Stimulated activated CD4-positive, alpha-beta T cell treated with anti-CD3 and anti-CD28 coated beads, Interleukin-4, amount 100 ng/mL, for 4 hours (primary cell): ENCODE data around the gene ADARB2.

Source experiments
- DNase-seq, 2 experiments: peaks; one replicate each; pipeline ENCODE4 v3.0.0-alpha.2; 2020

ADARB2 gene

DNA sequence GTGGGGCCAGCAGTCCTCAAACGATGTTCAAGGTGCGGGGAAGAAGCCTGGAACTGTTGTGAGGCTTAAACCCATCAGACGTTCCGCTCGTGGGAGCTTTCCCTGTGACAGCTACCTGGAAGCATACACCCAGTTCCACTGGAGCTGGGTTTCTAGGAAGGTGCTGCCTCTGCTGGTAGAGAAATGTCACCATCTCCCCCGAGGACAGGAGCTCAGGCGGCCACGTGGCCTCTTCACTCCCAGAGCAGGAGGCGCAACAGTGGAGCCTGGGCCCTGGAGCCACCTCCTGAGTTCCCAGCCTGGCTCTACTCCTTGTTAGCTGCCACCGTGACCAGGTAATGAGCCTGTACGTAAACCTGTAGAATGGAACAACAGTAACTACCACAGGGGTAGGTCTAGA lies 156.1 kb downstream of the ADARB2 start:
- no peak for DNase-seq

DNA sequence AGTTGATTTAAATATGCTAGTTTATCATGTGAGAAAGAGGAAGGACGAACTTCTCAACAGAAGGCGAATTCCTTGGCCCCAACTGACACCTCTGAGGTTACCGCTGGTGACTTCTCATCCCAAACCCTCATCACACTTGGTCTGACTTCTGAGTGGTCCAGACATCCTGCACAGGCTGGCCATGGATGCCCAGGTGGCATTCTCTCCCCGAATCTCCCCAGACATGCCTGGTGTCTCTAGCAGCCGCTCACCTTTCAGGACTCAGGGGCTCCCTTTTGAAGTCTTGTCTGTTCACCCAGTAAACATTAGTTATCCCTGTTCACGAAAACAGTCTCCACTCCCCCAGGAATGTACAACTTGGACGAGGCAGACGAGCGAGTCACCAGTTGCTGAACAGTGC lies 157.7 kb downstream of the ADARB2 start:
- no peak for DNase-seq

DNA sequence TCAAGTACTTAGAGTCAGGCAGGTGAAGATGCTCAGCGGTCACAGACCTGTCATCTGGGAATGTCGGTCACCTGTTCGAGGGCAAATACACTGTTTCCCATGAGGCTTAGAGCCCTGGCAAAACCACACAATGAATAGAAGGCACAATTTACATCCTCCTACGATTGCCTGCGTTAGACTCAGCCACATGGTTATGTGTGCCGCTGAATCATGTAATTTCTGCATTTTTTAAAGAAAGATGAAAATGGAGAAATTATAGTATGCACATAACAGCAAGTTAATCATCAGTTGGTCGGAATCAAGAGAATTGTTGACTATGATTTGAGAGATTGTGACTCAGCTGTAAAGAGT lies 158.2 kb downstream of the ADARB2 start:
- DNase-seq = no peak

DNA sequence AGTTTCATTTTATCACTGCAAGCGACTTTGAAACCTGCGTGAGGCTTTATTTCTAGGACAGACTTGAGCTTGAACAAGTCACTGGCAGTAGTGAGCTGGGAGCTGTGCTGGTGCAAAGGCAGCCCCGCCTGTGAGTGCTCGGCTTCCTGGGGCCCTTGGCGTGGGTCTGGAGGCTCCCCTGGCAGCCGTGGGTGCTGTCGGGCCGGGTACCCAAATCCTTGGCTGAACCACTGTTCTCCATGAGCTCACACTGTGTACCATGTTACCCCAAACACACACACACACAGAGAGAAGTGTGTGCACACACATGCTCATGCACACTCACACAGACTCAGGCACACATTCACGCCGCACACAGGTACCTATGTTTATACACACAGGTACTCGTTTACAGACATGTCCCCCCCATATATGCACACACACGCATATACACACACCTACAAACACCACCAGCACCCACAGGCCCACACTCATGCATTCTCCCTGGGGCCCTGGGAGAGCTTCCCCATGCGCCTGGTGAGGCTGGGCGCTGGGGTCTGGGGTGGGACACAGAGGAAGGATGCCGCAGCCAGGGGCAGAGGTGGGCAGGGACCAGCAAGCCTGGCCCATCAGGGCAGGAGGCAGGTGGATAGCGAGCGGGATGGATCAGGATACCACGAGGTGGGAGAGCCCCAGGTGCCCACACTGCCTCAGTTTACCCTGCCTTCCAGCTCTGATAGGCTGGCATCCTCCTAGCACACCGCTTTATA lies 158.8 kb downstream of the ADARB2 start:
- DNase-seq = no peak

DNA sequence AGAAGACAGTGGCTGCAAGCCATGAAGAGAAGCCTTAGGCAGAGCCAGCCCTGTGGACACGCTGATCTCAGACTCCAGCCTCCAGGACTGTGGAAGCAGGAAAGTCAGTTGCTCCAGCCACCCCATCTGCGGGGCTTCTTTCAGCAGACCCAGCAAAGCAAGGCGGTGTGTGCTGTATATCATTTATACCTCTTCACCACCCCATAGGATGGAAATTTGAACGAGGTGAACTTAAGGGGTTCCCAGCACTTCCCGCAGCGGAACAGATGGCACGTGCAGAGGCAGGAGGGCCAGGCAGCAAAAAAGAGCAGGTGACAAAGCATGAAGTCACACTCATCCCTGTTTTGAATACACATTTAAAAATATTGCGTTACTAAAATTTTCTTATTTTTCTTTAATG lies 159.4 kb downstream of the ADARB2 start:
- no peak for DNase-seq

DNA sequence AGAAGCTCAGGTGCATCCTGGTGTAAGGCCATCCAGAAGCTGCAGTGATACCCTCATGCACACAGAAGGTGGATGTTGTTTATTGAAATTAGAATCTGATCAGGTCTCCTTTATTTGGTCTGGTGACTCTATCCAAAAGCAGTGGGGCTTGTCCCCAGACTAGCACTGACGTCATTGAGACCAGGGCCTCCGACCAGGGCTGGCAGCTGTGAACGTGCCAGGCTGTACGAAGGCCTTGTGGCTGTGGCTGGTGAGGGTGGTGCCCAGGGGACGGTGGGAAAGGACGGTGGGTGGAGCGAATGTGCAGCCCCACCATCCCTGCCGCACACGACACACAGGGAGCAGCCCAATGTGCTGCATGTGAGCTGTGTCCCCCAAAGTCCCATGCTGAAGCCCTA lies 160.0 kb downstream of the ADARB2 start:
- DNase-seq = no peak

DNA sequence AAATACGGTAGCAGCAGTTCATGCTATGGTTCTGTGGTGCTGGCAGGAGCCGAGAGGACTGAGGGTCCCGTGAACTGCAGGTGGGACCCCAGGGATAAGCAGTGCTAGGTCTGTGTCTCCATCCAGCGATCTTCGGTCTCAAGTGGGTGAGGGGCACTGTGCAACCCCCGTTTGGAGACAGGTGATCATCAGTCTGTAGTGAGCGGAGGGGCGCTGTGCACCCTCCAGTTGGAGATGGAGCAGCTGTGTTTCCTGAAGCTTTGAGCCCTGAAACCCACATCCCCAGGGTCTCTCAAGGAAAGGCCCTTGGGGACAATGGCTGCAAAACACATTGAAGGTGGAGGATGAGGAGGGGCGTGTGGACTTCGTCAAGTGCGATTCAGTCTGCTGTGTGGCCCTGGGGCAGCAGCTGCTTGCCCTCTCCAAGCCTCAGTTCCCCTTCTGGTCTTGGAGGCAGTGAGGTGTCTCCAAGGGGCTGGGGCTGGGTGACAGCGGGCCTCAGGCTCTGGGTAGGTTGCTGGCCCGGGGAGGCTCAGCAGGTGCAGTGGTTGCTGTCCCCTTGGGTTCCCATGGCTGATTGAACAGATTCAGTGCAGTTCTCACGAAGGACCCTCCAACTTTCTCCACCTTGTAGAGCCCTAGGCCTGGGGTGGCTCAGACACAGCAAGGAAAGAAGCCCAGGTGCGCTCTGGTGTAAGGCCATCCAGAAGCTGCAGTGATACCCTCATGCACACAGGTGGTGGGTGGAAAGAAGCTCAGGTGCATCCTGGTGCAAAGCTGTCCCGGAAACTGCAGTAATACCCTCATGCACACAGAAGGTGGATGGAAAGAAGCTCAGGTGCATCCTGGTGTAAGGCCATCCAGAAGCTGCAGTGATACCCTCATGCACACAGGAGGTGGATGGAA lies 160.6 kb downstream of the ADARB2 start:
- DNase-seq = no peak

DNA sequence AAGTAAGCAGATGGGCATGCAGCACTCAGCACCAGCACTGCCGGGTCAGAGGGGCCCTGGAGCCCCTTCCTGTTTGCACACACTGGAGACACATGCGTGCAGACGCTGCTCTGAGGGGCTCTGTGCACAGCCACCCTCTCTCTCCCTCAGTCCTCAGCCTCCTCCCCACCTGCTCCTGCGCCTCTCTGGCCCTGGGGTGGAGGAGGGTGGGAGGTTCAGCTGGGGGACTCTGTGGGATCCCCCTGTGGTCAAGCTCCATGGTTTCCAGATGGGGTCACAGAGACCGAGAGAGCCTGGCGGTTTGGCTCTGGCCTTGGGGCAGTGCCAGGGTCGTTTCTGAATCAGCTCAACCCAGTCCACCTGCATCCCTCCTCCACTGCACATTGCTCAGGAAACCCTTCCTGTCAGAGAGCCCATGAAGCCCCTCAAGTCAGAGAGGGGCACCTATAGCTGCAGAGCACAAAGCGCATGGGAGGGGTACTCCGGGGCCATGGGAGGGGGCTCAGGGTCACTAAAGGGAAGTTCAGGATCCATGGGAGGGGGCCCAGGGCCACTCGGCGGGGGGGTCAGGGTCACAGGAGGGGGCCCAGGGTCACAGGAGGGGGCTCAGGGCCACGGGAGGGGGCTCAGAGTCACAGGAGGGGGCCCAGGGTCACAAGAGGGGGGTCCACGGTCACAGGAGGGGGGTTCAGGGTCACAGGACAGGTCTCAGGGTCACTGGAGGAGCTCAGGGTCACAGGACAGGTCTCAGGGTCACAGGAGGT lies 161.7 kb downstream of the ADARB2 start:
- no peak for DNase-seq

DNA sequence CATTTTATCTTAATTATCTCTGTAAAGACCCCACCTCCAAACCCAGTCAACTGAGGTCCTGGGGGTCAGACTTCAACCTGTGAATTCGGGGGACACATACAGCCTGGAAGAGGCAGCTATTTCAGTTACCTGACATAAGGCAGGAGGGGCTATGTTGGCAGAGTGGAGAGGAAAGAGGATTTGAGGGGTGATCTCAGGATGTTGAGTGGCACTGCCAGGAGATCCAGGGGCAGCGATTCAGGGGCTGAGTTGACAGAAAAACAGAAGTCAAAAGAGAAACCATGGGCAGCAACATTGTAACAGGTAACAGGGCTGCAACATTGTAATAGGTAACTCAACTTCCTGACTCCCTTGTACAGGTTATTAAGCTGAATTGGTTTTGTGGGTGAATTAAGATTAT lies 162.6 kb downstream of the ADARB2 start:
- DNase-seq = no peak

DNA sequence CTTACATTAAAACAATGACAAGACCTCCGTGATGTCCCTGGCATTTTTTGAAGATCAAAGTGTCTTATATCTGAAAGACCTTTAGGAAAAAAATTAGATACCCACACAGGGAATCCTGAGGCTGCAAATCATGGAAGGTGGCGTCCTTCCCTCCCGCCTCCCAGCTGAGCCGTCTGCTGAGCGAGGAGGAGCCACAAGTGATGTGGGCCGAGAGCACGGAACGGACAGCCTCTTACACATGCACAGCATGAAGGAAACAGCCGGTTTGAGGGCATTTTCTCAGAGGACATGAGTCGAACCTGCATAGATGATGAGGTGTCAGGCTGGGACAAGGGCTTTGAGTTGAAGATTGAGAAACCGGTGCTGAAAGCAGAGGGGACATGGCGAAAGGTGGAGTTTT lies 163.3 kb downstream of the ADARB2 start:
- DNase-seq = no peak

DNA sequence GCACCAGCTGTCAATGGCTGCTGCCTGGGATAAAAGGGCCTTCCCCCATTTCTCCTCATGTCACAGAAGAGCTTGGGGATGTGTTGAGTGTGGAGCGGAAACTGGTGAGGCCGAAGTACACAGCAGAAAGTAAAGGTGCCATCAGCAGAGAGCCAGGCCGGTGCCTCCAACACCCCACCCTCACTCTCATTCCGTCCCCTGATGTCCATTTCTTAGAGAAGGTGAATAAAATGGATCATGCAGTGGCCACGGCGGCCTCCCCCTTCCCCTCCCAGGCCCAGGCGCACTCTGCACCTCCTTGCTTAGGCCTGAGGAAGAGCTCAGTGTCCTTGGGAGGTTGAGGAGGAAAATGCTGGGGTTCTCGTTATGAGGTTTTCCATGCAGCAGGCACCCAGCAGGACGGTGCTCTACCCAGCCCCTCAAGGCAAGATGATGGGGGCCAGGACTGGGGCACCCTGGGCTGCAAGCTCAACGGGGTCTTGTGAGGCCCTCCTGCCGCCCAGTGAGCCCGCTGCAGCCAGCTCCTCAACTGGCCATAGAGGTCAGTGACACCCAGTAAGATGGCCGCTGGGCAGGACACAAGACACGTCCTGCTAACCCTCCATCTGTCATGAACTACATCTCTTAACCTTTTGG lies 163.9 kb downstream of the ADARB2 start:
- no peak for DNase-seq

DNA sequence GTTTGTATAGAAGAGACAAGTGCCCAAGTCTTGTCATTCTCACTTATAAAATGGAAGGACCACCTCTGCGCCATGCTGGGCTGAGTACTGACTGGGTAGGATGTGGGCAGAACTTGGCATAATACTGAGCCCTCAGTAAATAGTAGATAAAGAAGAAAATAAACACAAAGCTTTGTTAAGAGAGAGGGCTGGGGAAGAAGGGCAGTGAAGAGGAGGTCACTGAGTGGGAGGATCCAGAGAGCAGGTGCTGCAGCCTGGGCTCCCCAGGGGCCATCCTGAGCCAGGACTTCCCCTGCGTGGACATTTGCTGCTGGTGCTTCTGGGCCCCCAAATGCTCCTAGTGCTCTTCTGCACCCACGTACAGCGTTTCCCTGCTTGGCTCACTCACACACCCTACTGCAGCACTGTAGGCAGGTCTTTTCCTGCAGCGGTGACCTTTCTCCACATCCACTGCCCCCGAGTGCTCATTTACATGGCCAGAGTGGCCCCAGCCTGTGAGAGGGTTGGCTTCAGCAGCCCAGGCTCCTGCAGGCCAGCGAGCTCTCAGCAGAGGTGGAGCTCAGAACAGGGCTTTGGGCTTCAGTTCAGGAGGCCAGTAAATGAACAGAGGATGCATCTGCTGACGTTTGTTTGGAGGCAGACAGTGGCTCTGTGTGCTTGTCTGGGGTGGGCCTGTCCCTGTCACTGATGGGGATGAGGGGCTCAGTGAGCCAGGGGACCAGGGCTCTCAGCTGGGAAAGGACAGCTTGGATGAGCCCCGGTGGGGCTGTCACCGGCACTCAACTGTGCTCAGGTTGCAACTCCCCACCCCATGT lies 164.6 kb downstream of the ADARB2 start:
- no peak for DNase-seq

DNA sequence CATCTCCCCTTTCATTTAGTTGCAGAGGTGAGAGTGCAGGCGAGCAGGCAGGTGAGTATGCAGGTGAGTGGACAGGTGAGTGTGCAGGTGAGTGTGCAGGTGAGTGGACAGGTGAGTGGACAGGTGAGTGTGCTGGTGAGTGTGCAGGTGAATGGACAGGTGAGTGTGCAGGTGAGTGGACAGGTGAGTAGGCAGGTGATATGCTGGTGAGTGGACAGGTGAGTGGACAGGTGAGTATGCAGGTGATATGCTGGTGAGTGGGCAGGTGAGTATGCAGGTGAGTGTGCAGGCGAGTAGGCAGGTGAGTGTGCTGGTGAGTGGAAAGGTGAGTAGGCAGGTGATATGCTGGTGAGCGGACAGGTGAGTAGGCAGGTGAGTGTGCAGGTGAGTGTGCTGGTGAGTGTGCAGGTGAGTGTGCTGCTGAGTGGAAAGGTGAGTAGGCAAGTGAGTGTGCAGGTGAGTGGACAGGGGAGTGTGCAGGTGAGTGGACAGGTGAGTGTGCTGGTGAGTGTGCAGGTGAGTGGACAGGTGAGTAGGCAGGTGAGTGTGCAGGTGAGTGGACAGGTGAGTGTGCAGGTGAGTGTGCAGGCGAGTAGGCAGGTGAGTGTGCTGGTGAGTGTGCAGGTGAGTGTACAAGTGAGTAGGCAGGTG lies 165.6 kb downstream of the ADARB2 start:
- no peak for DNase-seq

DNA sequence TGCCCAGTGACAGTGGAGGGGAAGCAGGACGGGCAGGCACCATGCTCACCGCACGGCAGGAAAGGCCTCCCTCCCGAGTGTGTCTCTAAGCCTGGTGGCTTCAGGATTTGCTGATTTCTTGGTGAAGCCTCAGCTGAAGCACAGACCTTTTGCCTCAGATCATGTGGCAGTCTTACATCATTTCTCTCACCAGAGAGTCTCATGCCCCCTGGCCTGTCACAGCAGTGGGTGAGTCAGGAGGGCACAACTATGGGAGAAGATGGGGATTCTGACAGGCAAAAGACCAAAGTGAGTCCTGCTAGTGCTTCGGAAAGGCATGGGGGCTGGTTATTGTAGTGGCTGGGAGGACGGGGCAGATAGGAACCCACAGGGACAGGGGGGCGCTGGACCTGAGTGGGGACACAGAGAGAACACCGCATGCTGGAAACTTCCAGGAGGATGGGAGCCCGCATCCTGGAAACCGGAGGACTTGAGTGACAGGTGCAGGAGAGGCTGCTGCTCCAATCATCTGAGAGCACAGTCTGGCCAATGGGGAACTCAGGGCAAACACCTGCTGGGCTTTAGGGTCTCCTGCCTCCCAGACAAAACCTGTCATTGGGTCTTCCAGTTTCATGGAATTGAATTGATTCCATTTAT lies 166.8 kb downstream of the ADARB2 start:
- DNase-seq = no peak

DNA sequence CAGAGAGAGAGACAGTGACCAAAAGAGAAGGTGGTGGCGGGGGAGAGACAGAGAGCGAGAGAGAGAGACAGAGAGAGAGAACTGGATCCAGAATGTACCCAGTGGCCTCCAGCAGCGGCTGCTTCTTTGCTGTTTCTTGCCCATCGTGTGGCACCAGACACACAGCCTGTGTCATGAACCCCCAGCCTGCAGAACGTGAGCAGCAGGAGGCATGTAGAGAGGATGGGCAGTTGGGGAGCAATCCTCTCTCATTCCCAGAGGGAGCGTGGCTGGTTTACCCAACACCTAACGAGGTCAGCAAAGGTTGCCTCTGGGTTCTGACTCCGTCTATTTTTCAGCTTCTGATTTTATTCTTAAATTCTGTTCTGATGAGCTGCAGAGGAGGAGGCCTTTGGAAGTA lies 168.1 kb downstream of the ADARB2 start:
- no peak for DNase-seq

DNA sequence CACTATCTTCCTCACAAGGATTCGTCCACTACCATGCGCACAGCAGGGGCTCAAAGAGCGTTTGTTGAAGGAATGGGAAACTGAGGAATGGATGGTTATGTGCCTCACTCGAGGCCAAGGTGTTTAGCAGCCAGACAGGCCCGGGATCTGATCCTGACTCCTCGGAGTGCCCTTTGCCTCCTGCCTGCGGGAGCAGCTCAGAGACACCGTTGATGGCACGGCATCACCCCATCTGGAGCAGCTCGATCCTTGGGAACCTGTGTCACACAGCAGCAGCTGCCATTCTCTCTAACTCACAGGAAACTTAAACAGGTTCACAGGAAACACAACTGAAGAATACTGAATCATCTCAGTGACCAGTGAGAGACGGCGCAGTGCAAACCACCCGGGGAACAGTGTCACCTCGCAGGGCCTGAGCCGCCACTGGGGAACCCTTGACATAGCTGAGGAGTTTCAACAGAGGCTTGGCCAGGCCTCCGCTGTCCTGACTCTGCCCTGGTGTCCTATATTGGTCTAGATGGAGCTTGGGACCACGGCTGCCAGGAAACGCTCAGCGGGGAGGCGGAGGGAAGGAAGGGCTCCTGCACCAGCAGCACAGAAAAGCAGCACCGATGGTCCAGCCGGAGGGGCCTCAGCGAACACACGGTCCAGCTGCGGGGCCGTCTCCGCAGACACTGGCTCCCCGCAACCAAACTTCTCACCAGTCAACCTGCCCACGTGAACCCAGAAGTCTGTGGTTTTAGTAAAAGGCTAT lies 169.4 kb downstream of the ADARB2 start:
- DNase-seq = no peak

DNA sequence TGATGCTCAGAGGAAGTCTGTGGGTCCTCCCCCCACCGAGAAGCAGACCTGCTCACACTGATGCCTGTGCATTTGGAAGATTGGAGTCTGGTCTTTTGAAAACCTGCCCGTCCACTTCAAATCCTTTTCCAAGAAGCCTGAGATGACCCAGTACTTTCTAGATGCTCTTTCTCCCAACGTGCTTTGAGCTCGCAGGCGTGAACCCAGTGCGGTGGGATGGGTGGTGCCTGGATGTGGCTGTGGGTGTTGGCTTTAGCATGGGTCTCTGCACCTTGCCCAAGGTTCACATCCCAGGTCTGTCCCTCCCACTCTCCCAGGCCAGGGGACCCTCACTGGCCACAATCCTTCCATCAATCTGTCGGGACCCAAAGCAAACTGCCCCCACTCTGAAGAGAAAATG lies 170.2 kb downstream of the ADARB2 start:
- DNase-seq = no peak

DNA sequence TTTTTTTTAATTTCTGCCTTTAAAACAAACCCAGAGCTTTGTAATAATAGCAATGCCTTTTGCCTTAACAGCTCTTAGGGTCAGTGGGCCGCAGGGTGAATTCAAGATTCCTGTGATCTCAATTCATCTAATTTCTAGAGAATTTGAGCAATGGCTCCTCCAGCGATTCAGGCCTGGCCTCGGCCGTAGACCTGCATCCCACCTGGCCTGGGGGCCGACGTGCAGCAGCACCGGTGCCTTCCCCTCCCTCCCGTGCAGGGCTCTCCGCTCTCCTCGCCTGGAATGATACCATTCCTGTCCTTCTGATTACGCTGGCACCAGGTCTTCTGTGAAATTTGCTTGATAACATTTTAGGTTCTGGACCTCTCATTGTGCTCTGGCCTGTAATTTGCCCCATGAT lies 172.5 kb downstream of the ADARB2 start:
- DNase-seq = no peak

DNA sequence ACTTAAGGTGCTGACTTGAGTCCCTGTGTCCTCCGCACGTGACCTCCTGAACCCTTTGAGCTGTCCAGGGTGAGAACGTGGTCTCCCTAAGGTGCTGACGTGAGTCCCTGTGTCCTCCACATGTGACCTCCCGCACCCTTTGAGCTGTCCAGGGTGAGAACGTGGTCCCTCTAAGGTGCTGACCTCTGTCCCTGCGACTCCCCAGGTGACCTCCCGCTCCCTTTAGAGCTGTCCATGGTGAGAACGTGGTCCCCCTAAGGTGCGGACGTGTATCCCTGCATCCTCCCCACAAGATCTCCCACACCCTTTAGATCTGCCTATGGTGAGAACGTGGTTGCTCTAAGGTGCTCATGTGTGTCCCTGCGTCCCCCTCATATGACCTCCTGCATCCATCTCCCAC lies 174.3 kb downstream of the ADARB2 start:
- no peak for DNase-seq

DNA sequence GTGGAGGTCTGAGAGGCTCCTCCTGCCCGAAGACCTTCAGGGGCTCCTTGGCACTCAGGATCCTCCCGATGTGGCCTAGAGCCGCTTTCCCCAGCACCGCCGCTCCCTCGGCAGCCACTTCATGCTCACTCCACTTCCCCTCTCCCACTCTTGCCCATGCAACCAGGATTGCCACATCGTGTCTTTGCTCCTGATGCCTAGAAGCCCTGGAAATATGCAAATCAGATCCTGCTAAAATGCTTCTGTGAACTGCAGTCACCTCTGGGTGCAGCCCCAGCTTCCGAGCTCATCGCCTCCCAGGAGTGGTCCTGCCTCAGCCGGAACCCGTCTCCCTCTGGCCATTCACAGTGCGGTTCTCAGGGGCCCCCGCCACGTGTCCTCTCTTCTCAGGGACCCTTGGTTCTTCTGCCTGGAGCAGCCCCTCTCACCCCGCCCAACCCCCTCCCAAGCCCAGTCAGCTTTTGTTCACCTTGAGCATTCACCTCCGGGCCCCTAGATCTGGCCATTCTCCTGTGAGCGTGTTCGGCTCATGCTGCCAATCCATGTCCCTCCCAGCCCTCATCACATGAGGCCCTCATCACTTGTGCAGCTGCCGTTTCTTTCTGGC lies 175.5 kb downstream of the ADARB2 start:
- no peak for DNase-seq
